IMR-90 (cell line): ENCODE results near the gene SYNPR. TPM values are rescaled to one million over a fixed set of nuclear protein-coding genes. Genes with fewer than 3 reads are reported as not detected.

Experiments
- ATAC-seq: fragments of 200-7000 bp; cut with Tn5 transposase; 2 replicates; pipeline ENCODE4 v1.9.1; 2020; ENCODE audit warnings: low read depth, mild to moderate bottlenecking, moderate library complexity
- BruUV-seq: library from RNA; stranded (reverse); fragments of 400-500 nt; replicated peaks from 2 replicates; lab custom pipeline; 2021; lab: Mats Ljungman, UMichigan
- CTCF ChIA-PET: fragments of 300-600 bp; formaldehyde crosslinking; extraction: SDS; loops from one replicate; lab custom pipeline; 2021; ENCODE audit warnings: antibody characterized with exemption; lab: Yijun Ruan, JAX
- POLR2A ChIA-PET: fragments of 300-600 bp; sonication (Branson Sonifier 250); formaldehyde crosslinking; loops from one replicate; lab custom pipeline; 2022; ENCODE audit warnings: antibody characterized with exemption; ENCODE audit not compliant: unreplicated experiment; lab: Charles Lee
- DNase-seq: peaks from one replicate; pipeline ENCODE4 v3.0.0; 2013
- H2AFZ ChIP-seq: replicated peaks from 2 replicates; pipeline ENCODE3; 2013; ENCODE audit warnings: low read length, mild to moderate bottlenecking; ENCODE audit not compliant: poor library complexity
- H2AK5ac ChIP-seq: 2 replicates; pipeline ENCODE4 v1.6.1; 2013; ENCODE audit warnings: low read depth, low read length, inconsistent platforms
- H2AK9ac ChIP-seq: replicated peaks from 2 replicates; pipeline ENCODE3; 2013; ENCODE audit warnings: mild to moderate bottlenecking, low read depth, low read length, moderate library complexity; ENCODE audit not compliant: poor library complexity
- H2BK120ac ChIP-seq: 2 replicates; pipeline ENCODE4 v1.6.1; 2013; ENCODE audit warnings: low read depth, low read length, inconsistent platforms
- H2BK15ac ChIP-seq: 3 replicates; pipeline ENCODE4 v1.6.1; 2013; ENCODE audit warnings: low read depth, low read length, inconsistent platforms
- H2BK20ac ChIP-seq: 2 replicates; pipeline ENCODE4 v1.6.1; 2013; ENCODE audit warnings: low read depth, mild to moderate bottlenecking, inconsistent platforms, low read length, moderate library complexity
- H2BK5ac ChIP-seq: 2 replicates; pipeline ENCODE4 v1.6.1; 2013; ENCODE audit warnings: mild to moderate bottlenecking, low read depth, low read length, inconsistent platforms; ENCODE audit not compliant: poor library complexity, severe bottlenecking
- H3K14ac ChIP-seq: replicated peaks from 2 replicates; pipeline ENCODE4 v1.6.1; 2013; ENCODE audit warnings: low read depth, low read length, inconsistent platforms
- H3K18ac ChIP-seq: 2 replicates; pipeline ENCODE4 v1.6.1; 2013; ENCODE audit warnings: low read depth, low read length, control low read depth
- H3K23ac ChIP-seq: 2 replicates; pipeline ENCODE4 v1.6.1; 2013; ENCODE audit warnings: low read depth, low read length, inconsistent platforms
- H3K27ac ChIP-seq: 2 replicates; pipeline ENCODE4 v1.5.1; 2013; ENCODE audit warnings: mild to moderate bottlenecking, control low read depth, low read length; ENCODE audit not compliant: insufficient read depth
- H3K27me3 ChIP-seq: 2 replicates; pipeline ENCODE4 v1.6.1; 2013; ENCODE audit warnings: low read length; ENCODE audit not compliant: control insufficient read depth, insufficient read depth
- H3K36me3 ChIP-seq: 2 replicates; pipeline ENCODE4 v1.6.1; 2013; ENCODE audit warnings: low read length, mixed read lengths; ENCODE audit not compliant: control insufficient read depth, insufficient read depth
- H3K4ac ChIP-seq: 2 replicates; pipeline ENCODE4 v1.6.1; 2013; ENCODE audit warnings: low read depth, low read length, inconsistent platforms
- H3K4me1 ChIP-seq: 2 replicates; pipeline ENCODE4 v1.6.1; 2013; ENCODE audit warnings: low read length, mixed read lengths; ENCODE audit not compliant: control insufficient read depth, insufficient read depth
- H3K4me2 ChIP-seq: 2 replicates; pipeline ENCODE4 v1.6.1; 2013; ENCODE audit warnings: low read depth, mild to moderate bottlenecking, control low read depth, low read length, moderate library complexity
- H3K4me3 ChIP-seq: 2 replicates; pipeline ENCODE4 v1.5.1; 2013; ENCODE audit warnings: low read depth, mild to moderate bottlenecking, control low read depth, low read length, moderate library complexity; ENCODE audit not compliant: insufficient read depth
- H3K56ac ChIP-seq: 2 replicates; pipeline ENCODE4 v1.6.1; 2013; ENCODE audit warnings: low read length, inconsistent platforms; ENCODE audit not compliant: insufficient read depth; ENCODE audit errors: extremely low read depth
- H3K79me1 ChIP-seq, 2 experiments: 2 replicates each; pipeline ENCODE4 v1.6.1; 2013; ENCODE audit warnings: low read length in 2 of 2, inconsistent platforms in 1 of 2, low read depth in 1 of 2
- H3K9ac ChIP-seq: 2 replicates; pipeline ENCODE4 v1.6.1; 2013; ENCODE audit warnings: low read depth, low read length, control low read depth
- H3K9me1 ChIP-seq: 2 replicates; pipeline ENCODE4 v1.6.1; 2013; ENCODE audit warnings: low read length, inconsistent platforms; ENCODE audit not compliant: insufficient read depth
- H3K9me3 ChIP-seq: 2 replicates; pipeline ENCODE4 v1.6.1; 2013; ENCODE audit warnings: low read length; ENCODE audit not compliant: control insufficient read depth, insufficient read depth
- H4K20me1 ChIP-seq: 2 replicates; pipeline ENCODE4 v1.6.1; 2013; ENCODE audit warnings: low read length, inconsistent platforms; ENCODE audit not compliant: insufficient read depth
- H4K5ac ChIP-seq: 2 replicates; pipeline ENCODE4 v1.6.1; 2013; ENCODE audit warnings: mild to moderate bottlenecking, low read depth, low read length, control low read depth
- H4K8ac ChIP-seq, 2 experiments: 2 replicates each; pipeline ENCODE4 v1.6.1; 2013; ENCODE audit warnings: low read depth in 2 of 2, low read length in 2 of 2, control low read depth in 1 of 2, inconsistent platforms in 1 of 2
- H4K91ac ChIP-seq: 2 replicates; pipeline ENCODE4 v1.6.1; 2013; ENCODE audit warnings: low read depth, low read length, inconsistent platforms; ENCODE audit not compliant: insufficient read depth
- BHLHE40 ChIP-seq: fragments of 150-350 bp; IDR thresholded peaks from 2 replicates; pipeline ENCODE4 v1.6.1; 2016; ENCODE audit warnings: mild to moderate bottlenecking, low read depth, low read length
- CHD1 ChIP-seq: IDR thresholded peaks from 2 replicates; pipeline ENCODE4 v1.6.1; 2012; ENCODE audit warnings: low read depth, low read length, improper control_type of control experiment
- CTCF ChIP-seq: conservative IDR thresholded peaks from 2 replicates; pipeline ENCODE4 v1.5.1; 2012; ENCODE audit warnings: mild to moderate bottlenecking, low read depth, low read length, improper control_type of control experiment
- MAFK ChIP-seq: IDR thresholded peaks from 2 replicates; pipeline ENCODE4 v1.6.1; 2012; ENCODE audit warnings: low read depth, low read length, improper control_type of control experiment
- RAD21 ChIP-seq: IDR thresholded peaks from 2 replicates; pipeline ENCODE4 v1.6.1; 2012; ENCODE audit warnings: low read length, improper control_type of control experiment
- RFX5 ChIP-seq: IDR thresholded peaks from 2 replicates; pipeline ENCODE4 v1.8.0; 2012; ENCODE audit warnings: low read depth, mild to moderate bottlenecking, low read length, moderate library complexity
- SMC3 ChIP-seq: fragments of 150-350 bp; IDR thresholded peaks from 2 replicates; pipeline ENCODE4 v1.6.1; 2016; ENCODE audit warnings: low read depth, mild to moderate bottlenecking, antibody characterized with exemption, low read length, moderate library complexity
- WGBS, 2 experiments: methylation state at CpG; one replicate each; pipeline versions ENCODE4 v1.1.5 to v1.1.7; 2013; ENCODE audit warnings: missing lambda C conversion rate in 2 of 2; ENCODE audit not compliant: insufficient read length in 1 of 2; ENCODE audit errors: extremely low coverage in 2 of 2; 5-methylcytosine and 5-hydroxymethylcytosine counted together
- dilution Hi-C: fragments of 300-500 bp; cut with HindIII; formaldehyde crosslinking; loops from one replicate; pipeline ENCODE4 v1.14.3; 2018; ENCODE audit warnings: low sequenced_read_pairs; ENCODE audit not compliant: unreplicated experiment
- in situ Hi-C: fragments of 300-500 bp; cut with MboI; formaldehyde crosslinking; loops from 3 replicates; pipeline ENCODE4 v1.14.3; 2019; ENCODE audit warnings: low sequenced_read_pairs, inconsistent platforms, mixed read lengths
- intact Hi-C: fragments of 100-400 bp; cut with micrococcal nuclease; formaldehyde crosslinking; loops from 2 replicates; pipeline ENCODE4 v1.10.0; 2022
- polyA plus RNA-seq, 3 experiments: library from polyadenylated mRNA; depleted of rRNA; stranded (reverse); fragments of >200 nt; gene quantifications; 2 replicates each; pipeline ENCODE4 v1.2.3, GENCODE V29; 2012; ENCODE audit warnings: low replicate concordance in 1 of 3
- total RNA-seq: library from RNA; depleted of rRNA; stranded (reverse); fragments of >200 nt; gene quantifications from 2 replicates; pipeline ENCODE4 v1.2.3, GENCODE V29; 2012

SYNPR gene
- total and polyA plus RNA-seq, 2 of the 4 experiments (the other 2 are of a cell fraction), result not detected

GRCh38 chr3:63349583-63350573 is 71.8 kb downstream of the SYNPR start:
- Histone ChIP-seq H2BK20ac (no peak overlapping the region), H3K4me3 (no peak overlapping the region), H3K56ac (no peak overlapping the region), H2BK5ac (no peak overlapping the region), H4K91ac (no peak overlapping the region), H3K4ac (no peak overlapping the region), H3K18ac (no peak overlapping the region), H3K4me1 (no peaks in the 10 kb centered on the region), H3K36me3 (no peaks in the 10 kb centered on the region), H3K14ac (no peak overlapping the region), H3K79me1 (no peaks in the 10 kb centered on the region), H2AFZ (no peak overlapping the region), H3K4me2 (no peak overlapping the region), H3K9me3 (no peaks in the 10 kb centered on the region), H3K23ac (no peak overlapping the region), H2AK5ac (no peak overlapping the region), H3K9ac (no peak overlapping the region), H4K5ac (no peak overlapping the region), H2AK9ac (no peak overlapping the region), H3K27ac (no peak overlapping the region), H4K8ac (no peak overlapping the region), H4K20me1 (no peaks in the 10 kb centered on the region), H2BK120ac (no peak overlapping the region), H2BK15ac (no peak overlapping the region), H3K9me1 (no peaks in the 10 kb centered on the region), H3K27me3 (peaks cover 2% of the 10 kb centered on the region; the same call in 1 of the 2 replicates)
- TF ChIP-seq CTCF, result peak; percentile 83
- no peak for TF ChIP-seq CHD1
- TF ChIP-seq RFX5, result no peak
- peak; percentile 78 for TF ChIP-seq SMC3
- TF ChIP-seq RAD21, result peak; percentile 71
- no peak for TF ChIP-seq BHLHE40
- no peak for TF ChIP-seq MAFK
- in situ Hi-C loops (loop anchor here (5.0 to 25.0 kb wide), 5 partner anchors 113 to 738 kb away; partner anchors contain the start of gene C3orf49), dilution Hi-C loops (no loop called here), intact Hi-C loops (no loop called here)
- no CpG with 5 or more reads among the region's 8 CpGs for WGBS, 2 experiments
- BruUV-seq, result no TSS peak
- ATAC-seq, result peak; percentile 85
- ChIA-PET POLR2A (no interaction called here), CTCF (interaction anchor here (0.5 to 5.4 kb wide), 13 partner anchors 10 to 1193 kb away, joined by 3 to 52 read pairs (median 3); partner anchors contain the start of gene C3orf49)
- peak; percentile 65 for DNase-seq
